ENCODE results near the gene KCNIP3.

- TF ChIP-seq SP1 (IDR thresholded peaks at IDR 0.05) (no peak), FOXM1 (IDR thresholded peaks at IDR 0.05; ENCODE audit: borderline replicate concordance) (no peak), SUZ12 (IDR thresholded peaks at IDR 0.05) (no peak), BHLHE40 (IDR thresholded peaks at IDR 0.05; ENCODE audit: borderline replicate concordance) (no peak), ZNF384 (IDR thresholded peaks at IDR 0.05) (no peak), TARDBP (IDR thresholded peaks at IDR 0.05) (no peak), FOXA1 (IDR thresholded peaks at IDR 0.05) (no peak), ELF4 (IDR thresholded peaks at IDR 0.05) (no peak), ARNT (IDR thresholded peaks at IDR 0.05) (no peak), FOXK2 (IDR thresholded peaks at IDR 0.05) (no peak)
- TF ChIP-seq, protein P1, sequence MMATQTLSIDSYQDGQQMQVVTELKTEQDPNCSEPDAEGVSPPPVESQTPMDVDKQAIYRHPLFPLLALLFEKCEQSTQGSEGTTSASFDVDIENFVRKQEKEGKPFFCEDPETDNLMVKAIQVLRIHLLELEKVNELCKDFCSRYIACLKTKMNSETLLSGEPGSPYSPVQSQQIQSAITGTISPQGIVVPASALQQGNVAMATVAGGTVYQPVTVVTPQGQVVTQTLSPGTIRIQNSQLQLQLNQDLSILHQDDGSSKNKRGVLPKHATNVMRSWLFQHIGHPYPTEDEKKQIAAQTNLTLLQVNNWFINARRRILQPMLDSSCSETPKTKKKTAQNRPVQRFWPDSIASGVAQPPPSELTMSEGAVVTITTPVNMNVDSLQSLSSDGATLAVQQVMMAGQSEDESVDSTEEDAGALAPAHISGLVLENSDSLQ (IDR thresholded peaks at IDR 0.05): no peak
Observed at GRCh38 chr2:95270541-95271081, 26.5 kb upstream of the KCNIP3 start.
